Measurements from ENCODE around the gene NCOA7. TPM values are rescaled to one million over a fixed set of nuclear protein-coding genes. Genes with fewer than 3 reads are reported as not detected.

NCOA7 gene
- total and polyA plus RNA-seq, 9 of the 15 experiments (the other 6 are each of a cell fraction or from before 2014, with no cell fraction given), result 5.8 to 14.6 (median 9.3) TPM

DNA sequence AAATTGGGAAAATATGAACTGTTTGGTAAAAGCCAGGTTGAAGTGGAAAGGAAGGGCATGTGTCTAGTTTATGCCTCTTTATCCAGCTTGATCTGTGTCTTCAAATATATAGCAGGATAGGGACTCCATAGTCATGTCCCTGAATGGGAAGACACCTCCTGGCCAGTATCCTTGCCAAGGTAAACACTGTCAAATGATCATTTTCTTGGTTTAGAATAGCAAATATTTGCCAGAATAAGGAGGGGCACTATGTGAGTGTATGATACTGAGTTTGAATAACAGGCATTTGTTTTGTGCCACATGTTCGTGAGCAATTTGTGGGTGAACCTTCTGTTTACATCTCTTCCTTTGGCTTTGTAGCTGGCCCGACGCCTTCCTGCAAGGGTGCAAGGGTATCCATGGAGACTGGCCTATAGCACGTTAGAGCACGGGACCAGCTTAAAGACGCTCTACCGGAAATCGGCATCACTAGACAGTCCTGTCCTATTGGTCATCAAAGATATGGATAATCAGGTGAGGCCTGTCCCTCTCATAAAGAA lies 131.6 kb downstream of the NCOA7 start:
- Histone ChIP-seq H3K4me2 (ENCODE audit: insufficient read depth, low read length) (no peak overlapping the region), H3K4me3 (no peak overlapping the region), H3K27me3 (ENCODE audit: control insufficient read depth in 2 of 2, insufficient read depth in 2 of 2, low read length in 2 of 2) (no peaks in the 10 kb centered on the region), H3K79me2 (ENCODE audit: control insufficient read depth, insufficient read depth, low read length) (peaks cover 3% of the 10 kb centered on the region; the same call in 1 of the 3 replicates), H3K4me1 (replicated peaks in 1 of 2; ENCODE audit: control insufficient read depth in 2 of 2, insufficient read depth in 2 of 2, low read length in 2 of 2) (peaks cover 11 to 25% of the 10 kb centered on the region in 2 experiments), H4K20me1 (replicated peaks; ENCODE audit: control insufficient read depth, insufficient read depth, low read length) (no peaks in the 10 kb centered on the region), H3K27ac (ENCODE audit: extremely low read depth, low read depth, low read length) (no peak overlapping the region), H2AFZ (ENCODE audit: low read depth, low read length) (no peak overlapping the region), H3K9ac (ENCODE audit: insufficient read depth in 1 of 2, low read depth in 2 of 2, low read length in 2 of 2) (no peak overlapping the region), H3K9me1 (ENCODE audit: control insufficient read depth, insufficient read depth, low read length) (no peaks in the 10 kb centered on the region), H3K9me3 (replicated peaks; ENCODE audit: control insufficient read depth, insufficient read depth, low read depth, low read length) (no peaks in the 10 kb centered on the region), H3K36me3 (ENCODE audit: control insufficient read depth, insufficient read depth, low read length) (peaks cover 51% of the 10 kb centered on the region)
- no peak for TF ChIP-seq KLF10 (CRISPR knock-in tag; IDR thresholded peaks at IDR 0.05)
- TF ChIP-seq RCOR1 (IDR thresholded peaks at IDR 0.05; ENCODE audit: borderline replicate concordance in 1 of 2, low read depth in 2 of 2, low read length in 2 of 2), result no peak
- no peak for TF ChIP-seq ZNF354B (CRISPR knock-in tag; IDR thresholded peaks at IDR 0.05)
- TF ChIP-seq WHSC1 (IDR thresholded peaks at IDR 0.05; ENCODE audit: low read length), result peak; percentile 52
- peak; percentile 15; the same call in 1 of the 2 replicates for TF ChIP-seq RFX1 (IDR thresholded peaks at IDR 0.05)
- no peak for TF ChIP-seq ZFPM2 (CRISPR knock-in tag; IDR thresholded peaks at IDR 0.05)
- no peak for TF ChIP-seq GTF2F1 (IDR thresholded peaks at IDR 0.05; ENCODE audit: low read depth, low read length)
- TF ChIP-seq POLR2B (IDR thresholded peaks at IDR 0.05; ENCODE audit: low read depth, partially characterized antibody), result no peak
- no peak for TF ChIP-seq BMI1 (IDR thresholded peaks at IDR 0.05; ENCODE audit: low read length)
- TF ChIP-seq POLR3A (IDR thresholded peaks at IDR 0.05; ENCODE audit: borderline replicate concordance, extremely low read depth, insufficient read depth, insufficient read length), result no peak
- no peak for TF ChIP-seq ZNF121 (CRISPR knock-in tag; conservative IDR thresholded peaks at IDR 0.05)
- TF ChIP-seq, protein P1, sequence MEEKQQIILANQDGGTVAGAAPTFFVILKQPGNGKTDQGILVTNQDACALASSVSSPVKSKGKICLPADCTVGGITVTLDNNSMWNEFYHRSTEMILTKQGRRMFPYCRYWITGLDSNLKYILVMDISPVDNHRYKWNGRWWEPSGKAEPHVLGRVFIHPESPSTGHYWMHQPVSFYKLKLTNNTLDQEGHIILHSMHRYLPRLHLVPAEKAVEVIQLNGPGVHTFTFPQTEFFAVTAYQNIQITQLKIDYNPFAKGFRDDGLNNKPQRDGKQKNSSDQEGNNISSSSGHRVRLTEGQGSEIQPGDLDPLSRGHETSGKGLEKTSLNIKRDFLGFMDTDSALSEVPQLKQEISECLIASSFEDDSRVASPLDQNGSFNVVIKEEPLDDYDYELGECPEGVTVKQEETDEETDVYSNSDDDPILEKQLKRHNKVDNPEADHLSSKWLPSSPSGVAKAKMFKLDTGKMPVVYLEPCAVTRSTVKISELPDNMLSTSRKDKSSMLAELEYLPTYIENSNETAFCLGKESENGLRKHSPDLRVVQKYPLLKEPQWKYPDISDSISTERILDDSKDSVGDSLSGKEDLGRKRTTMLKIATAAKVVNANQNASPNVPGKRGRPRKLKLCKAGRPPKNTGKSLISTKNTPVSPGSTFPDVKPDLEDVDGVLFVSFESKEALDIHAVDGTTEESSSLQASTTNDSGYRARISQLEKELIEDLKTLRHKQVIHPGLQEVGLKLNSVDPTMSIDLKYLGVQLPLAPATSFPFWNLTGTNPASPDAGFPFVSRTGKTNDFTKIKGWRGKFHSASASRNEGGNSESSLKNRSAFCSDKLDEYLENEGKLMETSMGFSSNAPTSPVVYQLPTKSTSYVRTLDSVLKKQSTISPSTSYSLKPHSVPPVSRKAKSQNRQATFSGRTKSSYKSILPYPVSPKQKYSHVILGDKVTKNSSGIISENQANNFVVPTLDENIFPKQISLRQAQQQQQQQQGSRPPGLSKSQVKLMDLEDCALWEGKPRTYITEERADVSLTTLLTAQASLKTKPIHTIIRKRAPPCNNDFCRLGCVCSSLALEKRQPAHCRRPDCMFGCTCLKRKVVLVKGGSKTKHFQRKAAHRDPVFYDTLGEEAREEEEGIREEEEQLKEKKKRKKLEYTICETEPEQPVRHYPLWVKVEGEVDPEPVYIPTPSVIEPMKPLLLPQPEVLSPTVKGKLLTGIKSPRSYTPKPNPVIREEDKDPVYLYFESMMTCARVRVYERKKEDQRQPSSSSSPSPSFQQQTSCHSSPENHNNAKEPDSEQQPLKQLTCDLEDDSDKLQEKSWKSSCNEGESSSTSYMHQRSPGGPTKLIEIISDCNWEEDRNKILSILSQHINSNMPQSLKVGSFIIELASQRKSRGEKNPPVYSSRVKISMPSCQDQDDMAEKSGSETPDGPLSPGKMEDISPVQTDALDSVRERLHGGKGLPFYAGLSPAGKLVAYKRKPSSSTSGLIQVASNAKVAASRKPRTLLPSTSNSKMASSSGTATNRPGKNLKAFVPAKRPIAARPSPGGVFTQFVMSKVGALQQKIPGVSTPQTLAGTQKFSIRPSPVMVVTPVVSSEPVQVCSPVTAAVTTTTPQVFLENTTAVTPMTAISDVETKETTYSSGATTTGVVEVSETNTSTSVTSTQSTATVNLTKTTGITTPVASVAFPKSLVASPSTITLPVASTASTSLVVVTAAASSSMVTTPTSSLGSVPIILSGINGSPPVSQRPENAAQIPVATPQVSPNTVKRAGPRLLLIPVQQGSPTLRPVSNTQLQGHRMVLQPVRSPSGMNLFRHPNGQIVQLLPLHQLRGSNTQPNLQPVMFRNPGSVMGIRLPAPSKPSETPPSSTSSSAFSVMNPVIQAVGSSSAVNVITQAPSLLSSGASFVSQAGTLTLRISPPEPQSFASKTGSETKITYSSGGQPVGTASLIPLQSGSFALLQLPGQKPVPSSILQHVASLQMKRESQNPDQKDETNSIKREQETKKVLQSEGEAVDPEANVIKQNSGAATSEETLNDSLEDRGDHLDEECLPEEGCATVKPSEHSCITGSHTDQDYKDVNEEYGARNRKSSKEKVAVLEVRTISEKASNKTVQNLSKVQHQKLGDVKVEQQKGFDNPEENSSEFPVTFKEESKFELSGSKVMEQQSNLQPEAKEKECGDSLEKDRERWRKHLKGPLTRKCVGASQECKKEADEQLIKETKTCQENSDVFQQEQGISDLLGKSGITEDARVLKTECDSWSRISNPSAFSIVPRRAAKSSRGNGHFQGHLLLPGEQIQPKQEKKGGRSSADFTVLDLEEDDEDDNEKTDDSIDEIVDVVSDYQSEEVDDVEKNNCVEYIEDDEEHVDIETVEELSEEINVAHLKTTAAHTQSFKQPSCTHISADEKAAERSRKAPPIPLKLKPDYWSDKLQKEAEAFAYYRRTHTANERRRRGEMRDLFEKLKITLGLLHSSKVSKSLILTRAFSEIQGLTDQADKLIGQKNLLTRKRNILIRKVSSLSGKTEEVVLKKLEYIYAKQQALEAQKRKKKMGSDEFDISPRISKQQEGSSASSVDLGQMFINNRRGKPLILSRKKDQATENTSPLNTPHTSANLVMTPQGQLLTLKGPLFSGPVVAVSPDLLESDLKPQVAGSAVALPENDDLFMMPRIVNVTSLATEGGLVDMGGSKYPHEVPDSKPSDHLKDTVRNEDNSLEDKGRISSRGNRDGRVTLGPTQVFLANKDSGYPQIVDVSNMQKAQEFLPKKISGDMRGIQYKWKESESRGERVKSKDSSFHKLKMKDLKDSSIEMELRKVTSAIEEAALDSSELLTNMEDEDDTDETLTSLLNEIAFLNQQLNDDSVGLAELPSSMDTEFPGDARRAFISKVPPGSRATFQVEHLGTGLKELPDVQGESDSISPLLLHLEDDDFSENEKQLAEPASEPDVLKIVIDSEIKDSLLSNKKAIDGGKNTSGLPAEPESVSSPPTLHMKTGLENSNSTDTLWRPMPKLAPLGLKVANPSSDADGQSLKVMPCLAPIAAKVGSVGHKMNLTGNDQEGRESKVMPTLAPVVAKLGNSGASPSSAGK (IDR thresholded peaks at IDR 0.05), result 0 out of 2 replicates have a peak, but pooled peaks have one; percentile 21
- intact Hi-C loops (cut with micrococcal nuclease) (loop anchor here (2.0 kb wide), 1 partner anchor 24 kb away; no protein-coding TSS in a partner anchor), in situ Hi-C loops (cut with MboI) (no loop called here)
- no TSS peak for BruUV-seq (replicated peaks)
- DNase-seq (ENCODE audit: extremely low read depth in 1 of 4, low spot score in 3 of 4) (no peak), ATAC-seq (no peak), FAIRE-seq (no peak)
- WGBS (ENCODE audit: insufficient coverage, low coverage, missing lambda C conversion rate), result 92% methylated on average over 8 of the region's 8 CpGs
- ChIA-PET POLR2A (interaction anchor here (1.0 to 3.7 kb wide), 3 partner anchors 8 to 34 kb away, joined by 3 to 14 read pairs (median 4); partner anchors contain the start of gene HINT3), CTCF (ENCODE audit: low intra/inter-chr PET ratio) (no interaction called here)
